GM21619 (cell line): ENCODE measurements around the gene KCNH5.
"Not testable (repeated sequence)": the region's sequence is repeated elsewhere in the genome, so short reads cannot be mapped to it uniquely, and the experiment has no call there.

Experiments used
- ATAC-seq: cut with Tn5 transposase; IDR thresholded peaks from one replicate; pipeline ENCODE4 v1.9.1; 2021; ENCODE audit not compliant: unreplicated experiment

KCNH5 gene

DNA sequence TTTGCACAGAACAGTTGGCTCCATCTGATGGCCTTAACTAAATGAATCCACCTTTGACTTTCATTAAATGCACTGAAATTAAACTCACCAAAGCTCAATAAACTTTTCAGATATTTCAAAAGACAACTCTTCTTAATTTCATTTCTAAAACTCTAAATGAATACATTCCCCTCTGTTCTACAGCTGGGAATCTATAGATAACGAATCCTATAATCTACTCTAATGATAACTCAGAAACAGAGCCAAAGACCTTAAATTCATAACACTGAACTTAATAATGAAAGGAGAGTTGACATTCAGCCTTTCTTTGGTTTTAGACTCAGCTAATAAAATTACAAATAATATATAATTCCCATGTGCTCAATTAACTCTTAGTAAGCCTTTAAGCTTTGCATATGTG, 150.5 kb downstream of the KCNH5 start:
- no peak for ATAC-seq

DNA sequence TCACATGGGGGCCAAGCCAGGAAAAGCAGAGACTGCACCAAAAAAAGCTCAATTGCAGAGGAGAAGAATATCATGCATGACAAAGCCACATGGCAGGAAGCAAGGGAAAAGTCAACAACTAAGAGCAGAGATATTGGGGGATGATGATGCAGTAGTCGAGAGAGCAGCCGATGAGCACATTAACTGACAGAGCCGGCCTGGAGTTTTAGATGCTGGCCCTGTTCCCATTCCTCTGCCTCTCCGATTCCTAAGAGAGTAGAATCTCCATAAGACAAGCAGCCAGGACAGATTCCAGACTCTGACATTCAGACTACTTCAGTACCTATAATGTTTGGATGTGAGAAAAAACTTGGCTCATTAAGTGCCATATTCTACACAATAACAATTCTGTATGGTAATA, 155.9 kb downstream of the KCNH5 start:
- no peak for ATAC-seq

DNA sequence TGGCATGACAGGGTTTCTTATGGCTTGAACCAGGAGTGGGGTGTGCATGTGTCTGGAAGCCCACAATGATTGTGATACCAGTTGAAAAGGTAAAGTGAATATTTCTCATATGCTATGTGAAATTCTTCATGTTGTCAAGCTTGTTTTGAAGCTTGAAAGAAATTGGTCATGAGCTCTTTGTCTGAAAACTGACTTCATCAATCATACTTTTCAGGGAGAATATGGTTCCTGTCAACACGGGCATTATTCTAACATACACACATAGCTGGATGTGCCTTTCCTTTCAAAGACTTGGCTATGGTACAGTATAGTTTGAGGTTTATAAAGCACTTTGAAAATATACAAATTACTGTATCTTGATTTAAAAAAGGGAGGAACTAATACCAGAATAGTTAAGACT, 158.8 kb downstream of the KCNH5 start:
- ATAC-seq: no peak

DNA sequence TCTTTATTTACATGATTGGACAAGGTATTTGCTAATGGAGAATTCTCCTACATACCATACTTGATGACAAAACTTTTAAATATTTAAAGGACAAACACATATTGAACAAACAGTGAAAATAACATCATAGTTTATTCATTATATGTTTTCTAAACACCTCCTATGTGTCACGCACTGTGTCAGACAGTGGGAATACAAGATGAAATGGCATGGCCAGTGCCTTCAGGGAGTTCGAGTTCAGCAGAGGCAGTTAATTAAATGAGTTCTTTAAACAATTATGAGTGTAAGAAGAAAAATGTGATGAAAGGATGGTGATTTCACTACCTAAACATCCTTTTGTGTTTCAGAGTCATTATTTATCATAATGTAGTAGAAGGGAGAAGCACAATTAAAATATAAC, 159.8 kb downstream of the KCNH5 start:
- no peak for ATAC-seq

DNA sequence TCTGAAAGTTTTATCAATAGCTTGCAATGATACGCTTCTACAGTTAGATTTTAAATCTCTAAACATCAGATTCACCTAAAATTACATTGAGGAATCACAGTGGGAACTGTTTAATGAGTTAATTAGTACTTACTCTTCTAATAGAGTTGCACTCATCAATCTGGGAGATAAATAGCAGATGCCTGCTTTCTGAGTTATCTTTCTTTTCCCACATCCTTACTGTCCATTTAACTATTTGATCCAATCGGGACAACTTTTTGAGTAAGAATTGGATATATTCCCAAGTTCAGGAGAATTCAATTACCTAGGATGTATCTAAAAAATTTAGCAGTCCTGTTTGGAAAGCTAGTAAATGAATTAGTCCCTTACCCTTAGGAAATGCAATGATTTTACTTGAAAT, 162.3 kb downstream of the KCNH5 start:
- no peak for ATAC-seq

DNA sequence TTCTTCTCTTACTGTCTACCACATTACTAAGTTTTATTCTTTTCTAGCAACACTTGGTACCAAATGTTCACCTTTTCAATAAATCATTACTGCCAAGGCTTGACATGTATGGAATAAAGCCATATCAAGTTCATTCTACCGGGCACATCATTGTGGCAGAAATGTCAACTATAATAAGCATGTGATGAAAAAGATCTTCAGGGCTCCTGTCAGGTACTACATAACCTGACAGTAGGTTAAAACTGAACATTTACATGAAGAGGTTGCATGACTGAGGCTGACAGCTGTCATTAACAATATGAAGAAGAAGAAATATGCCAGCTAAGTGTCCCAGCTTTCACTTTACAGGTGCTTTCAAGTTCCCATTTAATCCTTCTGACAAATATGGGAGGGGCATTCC, 178.9 kb downstream of the KCNH5 start:
- no peak for ATAC-seq

DNA sequence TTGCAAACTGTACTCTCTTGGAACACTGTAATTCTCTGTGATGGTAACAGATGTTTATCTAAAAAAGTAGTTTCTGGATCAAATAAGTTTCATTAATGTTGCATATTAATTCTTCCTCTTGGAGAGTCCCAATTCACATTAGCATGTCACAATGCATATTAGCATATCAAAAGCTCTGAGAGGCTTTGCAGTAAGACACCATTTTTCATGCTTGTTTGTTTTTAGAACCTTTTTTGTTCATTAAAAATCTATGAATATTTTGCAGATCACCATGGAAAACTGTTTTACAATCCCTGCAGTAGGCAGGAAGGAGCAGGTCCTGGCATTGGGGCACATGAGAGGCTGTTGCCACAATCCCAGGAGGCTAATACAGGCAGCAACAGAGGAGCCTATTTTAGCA, 180.7 kb downstream of the KCNH5 start:
- no peak for ATAC-seq

DNA sequence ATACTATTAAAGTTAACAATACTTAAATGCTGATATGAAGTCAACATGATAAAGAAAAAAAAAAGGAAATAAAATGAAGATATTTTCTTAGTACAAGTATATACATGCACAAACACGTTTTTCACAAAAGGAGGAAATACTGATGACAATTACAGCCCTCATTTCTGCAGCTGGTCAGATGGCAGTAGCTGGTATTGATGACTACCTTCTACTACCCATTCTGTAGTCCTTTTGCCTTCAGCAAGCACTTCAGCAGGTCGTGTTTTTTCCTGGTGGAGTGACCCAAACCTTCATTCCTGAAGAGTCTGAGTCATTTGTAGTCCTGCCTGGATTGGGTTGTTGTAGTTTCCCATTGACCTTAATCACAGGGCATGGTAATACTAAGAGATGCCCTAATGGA, 187.2 kb downstream of the KCNH5 start:
- not testable (repeated sequence) for ATAC-seq

DNA sequence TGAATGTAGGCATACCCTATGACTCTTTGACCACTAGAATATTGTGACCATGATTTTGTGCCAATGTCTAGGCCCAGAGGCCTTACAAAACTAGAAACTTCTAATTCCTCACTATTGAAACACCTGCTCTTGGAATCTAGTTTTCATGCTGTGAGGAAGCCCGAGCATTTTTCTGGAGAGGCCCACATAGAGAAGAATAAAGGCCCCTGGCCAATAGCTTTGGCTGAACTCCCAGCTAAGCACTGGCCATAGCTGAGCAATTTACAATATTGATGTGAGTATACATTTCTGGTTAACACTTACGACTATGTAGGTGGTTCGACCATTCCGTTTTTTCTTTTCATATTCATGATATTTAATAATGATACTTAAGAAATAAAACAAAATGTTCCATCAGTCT, 190.3 kb downstream of the KCNH5 start:
- no peak for ATAC-seq

DNA sequence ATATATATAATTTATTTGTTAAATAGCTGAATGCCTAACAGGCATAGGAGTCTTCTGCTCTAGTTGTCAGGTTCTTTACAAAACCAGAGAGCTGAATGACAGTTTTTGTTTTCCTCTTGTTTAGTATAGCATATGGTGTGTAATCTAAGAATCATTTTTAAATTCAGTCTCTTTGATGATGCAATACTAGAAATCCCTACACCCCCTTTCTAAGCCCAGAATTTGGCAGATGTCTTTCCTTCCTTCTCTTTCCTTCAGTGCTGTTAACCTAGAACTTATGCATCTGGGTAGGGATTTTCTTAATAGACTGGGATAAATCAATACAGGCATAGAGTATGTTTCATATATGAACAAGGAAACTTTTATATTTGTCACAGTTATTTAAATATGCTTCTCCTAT, 198.1 kb downstream of the KCNH5 start:
- ATAC-seq: no peak

DNA sequence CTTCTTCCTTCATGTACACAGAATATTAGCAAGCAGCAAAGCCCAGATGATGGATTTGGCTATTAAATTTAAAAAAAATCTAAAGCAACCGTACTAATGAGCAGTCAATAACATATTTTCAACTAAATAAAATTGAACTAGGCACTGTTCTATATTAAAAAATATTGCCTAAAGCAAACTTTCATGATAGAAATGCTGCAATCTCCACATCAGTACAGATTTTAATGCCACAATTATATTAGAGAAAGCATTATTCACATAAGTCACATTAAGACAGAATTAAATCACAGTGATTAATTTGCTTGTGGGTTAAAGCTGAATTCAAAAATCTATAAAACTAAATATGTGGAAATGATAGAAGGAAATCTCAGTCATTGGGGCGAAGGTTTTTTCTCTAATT, 200.7 kb downstream of the KCNH5 start:
- no peak for ATAC-seq

DNA sequence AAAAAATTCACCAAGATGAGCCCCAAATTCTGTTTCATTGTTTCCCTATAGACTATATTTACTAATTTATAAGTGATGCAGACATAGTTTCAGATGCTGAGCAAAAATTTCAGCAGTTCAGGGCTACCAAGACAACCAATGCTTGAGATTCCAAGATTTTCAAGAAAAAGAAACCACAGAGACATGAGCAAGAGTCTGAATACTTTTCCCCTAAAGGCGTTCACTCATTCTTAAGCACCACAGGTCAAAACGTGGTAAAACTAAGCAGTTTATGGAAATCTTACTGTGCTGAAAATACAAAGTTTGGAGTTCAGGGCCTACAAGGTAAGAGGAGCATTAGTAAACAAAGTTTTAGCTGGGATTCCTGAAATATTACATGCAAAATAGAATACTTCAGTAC, 221.2 kb downstream of the KCNH5 start:
- no peak for ATAC-seq

DNA sequence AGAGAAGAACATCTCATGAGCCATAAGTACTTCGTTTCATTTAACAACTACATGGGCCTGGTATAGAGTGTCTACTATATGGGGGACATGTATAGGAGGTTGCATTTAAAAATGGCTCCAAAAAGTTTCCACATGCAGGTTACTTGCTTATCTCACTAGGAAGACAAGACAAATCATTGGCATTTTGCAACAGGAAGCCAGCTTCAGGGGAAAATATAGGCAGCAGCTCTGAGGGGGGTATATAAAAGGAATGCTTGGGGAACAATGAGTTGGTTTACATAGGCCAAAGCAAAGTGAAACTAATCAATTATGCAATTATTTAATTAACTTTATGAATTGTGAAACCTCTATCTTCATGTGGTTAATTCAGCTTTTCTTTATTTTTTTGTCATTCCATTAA, 225.3 kb downstream of the KCNH5 start:
- no peak for ATAC-seq

DNA sequence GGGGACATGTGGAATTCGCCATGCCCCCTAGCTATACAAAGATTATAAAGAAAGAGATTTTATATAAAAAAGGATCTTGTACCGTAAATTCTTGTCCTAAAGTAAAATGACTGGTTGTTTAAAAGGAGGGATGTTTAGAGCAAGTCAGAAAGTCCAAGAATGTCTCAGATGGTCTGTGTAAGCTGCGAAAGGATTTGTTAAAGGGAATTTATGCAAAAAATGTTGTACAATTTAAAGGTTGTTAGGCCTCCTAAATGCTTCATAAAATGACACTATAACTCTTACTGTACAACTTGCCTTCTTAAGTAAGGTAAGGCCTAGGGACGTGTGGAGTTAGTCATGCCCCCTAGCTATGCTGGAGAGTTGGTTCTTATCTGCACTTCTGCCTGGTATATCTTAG, 237.6 kb downstream of the KCNH5 start:
- ATAC-seq: no peak

DNA sequence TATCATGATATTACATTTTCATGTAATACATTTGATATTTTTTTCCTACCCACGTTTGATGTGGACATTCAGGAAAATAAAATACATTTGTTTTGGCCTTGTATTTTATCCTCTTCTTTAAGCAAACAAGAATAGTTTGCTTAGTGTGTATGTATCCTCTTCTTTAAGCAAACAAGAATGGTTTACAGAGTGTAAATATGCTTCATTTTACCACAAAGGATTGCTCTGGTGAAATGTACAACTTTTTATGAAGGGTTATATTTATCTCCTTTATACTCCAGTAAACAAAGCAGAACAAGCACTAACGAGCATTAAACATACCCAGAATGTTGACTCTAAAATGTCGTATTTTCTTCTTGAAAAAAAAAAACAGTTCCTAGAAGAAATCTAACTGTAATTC, 244.7 kb downstream of the KCNH5 start:
- no peak for ATAC-seq

DNA sequence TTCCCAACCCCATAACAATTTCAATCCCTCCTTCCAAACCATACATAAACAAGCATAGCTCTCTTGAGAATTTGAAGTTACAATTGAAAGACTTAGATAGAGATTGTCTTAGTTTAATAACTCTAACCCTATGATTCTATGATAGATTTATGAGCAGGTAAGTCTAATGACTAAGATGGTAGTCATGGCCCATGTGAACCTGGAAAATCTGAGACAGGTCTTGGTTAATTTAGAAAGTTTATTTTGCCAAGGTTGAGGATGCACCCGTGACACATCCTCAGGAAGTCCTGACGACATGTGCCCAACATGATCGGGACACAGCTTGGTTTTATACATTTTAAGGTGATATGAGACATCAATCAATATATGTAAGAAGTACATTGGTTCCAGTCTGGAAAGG, 248.8 kb downstream of the KCNH5 start:
- ATAC-seq: no peak

DNA sequence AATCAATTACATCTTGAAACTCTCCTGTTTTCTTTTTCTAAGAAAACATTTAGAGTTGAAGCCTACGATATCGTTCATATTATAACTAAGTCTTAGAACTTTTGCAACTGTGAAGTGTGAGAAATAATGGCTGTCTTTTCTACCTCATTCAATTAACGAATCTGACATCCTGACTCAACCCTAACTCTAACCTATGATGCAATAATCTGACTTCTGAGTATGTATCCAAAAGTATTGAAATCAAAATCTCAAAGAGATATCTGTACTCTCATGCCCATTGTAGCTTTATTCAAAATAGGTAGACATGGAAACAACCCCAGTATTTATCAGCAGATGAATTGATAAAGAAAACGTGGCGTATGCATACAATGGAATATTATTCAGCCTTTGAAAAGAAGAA, 252.7 kb downstream of the KCNH5 start:
- no peak for ATAC-seq

DNA sequence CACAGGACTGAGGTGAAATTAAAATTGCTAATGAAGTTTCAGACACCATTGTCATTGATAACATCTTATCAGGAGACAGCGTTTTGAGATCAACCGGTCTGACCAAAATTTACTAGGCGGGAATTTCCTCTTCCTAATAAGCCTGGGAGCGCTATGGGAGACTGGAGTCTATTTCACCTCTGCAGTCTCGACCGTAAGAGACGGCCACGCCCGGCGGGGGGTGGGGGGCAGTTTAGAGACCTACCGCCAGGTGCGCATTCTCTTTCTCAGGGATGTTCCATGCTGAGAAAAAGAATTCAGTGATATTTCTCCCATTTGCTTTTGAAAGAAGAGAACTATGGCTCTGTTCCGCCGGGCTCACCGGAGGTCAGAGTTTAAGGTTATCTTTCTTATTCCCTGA, 263.9 kb downstream of the KCNH5 start:
- ATAC-seq: not testable (repeated sequence)

DNA sequence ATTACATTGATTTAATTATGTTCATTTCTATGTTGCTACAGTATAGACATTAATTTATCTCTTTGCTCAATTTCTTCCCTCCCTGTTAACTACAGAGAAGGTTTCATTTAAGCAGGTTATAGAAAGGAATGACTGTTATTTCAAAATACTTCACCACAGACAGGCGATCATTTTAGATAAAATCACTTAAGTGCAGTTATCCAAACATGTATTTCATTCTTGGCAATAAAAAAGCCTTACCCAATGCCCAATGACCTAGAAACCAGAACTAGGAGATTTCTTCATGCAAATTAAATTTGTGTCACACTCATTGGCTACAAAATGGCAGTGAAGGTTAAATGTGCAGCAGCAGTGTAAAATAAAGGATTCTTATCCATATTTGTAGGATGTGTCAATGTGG, 266.4 kb downstream of the KCNH5 start:
- ATAC-seq: no peak

DNA sequence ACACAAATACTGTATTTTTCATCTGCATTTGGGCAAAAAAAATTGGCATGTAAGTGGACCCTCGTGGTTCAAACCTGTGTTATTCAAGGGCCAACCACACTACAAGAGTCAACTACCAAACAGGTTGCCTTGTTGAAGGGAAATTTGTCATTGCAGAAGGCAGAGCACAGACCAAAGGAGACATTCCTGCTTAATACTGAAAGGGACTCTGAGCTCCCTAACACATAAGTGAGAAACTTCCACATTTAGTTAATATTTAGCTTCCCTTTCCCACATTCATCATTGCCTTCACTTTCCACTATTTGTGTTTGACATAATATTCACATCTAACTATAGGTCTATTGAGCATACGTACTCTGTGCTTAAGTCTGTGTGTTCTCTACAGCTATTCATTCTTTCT, 266.9 kb downstream of the KCNH5 start:
- ATAC-seq: no peak

DNA sequence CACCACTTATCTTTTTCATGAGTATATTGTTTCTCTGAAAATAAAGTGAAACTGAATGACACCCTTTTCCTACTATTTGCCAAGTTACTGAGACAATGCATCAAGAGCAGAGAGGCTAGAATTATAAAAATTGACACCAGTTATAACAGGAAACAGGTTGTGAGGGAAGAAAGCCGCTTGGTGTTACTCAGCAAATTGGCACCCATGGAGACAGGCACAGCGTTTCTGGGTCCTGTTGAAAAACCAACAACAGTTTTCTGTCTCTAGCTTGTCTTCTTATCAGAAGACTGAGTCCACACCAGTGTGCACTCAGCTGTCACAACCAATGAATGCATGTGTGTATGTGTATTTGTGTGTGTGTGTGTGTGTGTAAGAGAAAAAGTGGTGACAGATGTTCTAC, 267.7 kb downstream of the KCNH5 start:
- no peak for ATAC-seq

DNA sequence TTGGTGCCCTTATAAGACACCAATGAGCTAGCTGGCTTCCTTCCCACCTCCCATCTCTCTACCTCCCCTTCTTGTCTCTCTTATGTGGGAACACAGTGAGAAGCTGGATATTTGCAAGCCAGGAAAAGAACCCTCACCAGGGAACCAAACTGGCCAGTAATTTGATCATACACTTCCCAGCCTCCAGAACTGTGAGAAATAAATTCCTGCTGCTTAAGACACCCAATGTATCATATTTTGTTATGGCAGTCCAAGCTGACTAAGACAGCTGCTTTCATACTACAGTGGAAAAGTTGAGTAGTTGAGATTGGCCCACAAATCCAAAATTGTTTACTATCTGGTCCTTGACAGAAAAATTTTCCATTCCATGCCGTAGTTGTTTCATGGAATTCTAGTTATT, 269.0 kb downstream of the KCNH5 start:
- ATAC-seq: no peak

DNA sequence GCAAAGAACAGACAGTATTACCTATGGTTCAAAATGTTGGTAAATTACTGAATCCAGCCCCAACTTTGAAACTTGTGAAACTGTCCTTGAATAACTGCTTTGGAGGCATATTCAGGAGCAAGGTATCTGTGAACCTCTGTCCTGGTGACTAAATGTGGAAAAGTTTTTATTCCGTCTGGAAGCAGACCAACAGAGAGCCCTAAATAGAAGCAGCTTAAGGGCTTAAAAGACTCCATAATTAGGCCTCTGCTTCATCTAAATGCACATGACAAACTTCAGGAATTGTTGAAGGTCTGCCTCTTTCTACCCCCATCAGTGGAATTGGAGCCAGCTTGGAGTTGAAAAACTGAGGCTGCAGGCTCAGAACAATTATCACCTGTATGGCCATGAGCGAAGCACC, 276.5 kb downstream of the KCNH5 start:
- no peak for ATAC-seq

DNA sequence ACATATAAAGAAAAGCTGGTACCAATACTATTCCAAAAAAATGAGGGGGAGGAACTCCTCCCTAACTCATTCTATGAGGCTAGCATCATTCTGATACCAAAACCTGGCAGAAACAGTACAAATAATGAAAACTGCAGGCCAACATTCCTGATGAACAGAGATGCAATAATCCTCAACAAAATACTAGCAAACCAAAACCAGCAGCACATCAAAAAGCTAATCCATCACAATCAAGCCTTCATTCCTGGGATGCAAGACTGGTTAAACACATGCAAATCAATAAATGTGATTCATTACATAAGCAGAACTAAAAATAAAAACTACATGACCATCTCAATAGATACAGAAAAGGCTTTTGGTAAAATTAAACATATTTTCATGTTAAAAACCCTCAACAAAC, 281.3 kb downstream of the KCNH5 start:
- no peak for ATAC-seq
